AG08396 (cell line): ENCODE results near the gene GMEB1.
"Not testable (repeated sequence)": the region's sequence is repeated elsewhere in the genome, so short reads cannot be mapped to it uniquely, and the experiment has no call there.

Source experiments
- DNase-seq: peaks from one replicate; pipeline ENCODE4 v3.0.0; 2012; ENCODE audit warnings: low spot score, mixed read lengths

Gene GMEB1, protein sequence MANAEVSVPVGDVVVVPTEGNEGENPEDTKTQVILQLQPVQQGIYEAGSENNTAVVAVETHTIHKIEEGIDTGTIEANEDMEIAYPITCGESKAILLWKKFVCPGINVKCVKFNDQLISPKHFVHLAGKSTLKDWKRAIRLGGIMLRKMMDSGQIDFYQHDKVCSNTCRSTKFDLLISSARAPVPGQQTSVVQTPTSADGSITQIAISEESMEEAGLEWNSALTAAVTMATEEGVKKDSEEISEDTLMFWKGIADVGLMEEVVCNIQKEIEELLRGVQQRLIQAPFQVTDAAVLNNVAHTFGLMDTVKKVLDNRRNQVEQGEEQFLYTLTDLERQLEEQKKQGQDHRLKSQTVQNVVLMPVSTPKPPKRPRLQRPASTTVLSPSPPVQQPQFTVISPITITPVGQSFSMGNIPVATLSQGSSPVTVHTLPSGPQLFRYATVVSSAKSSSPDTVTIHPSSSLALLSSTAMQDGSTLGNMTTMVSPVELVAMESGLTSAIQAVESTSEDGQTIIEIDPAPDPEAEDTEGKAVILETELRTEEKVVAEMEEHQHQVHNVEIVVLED

DNA sequence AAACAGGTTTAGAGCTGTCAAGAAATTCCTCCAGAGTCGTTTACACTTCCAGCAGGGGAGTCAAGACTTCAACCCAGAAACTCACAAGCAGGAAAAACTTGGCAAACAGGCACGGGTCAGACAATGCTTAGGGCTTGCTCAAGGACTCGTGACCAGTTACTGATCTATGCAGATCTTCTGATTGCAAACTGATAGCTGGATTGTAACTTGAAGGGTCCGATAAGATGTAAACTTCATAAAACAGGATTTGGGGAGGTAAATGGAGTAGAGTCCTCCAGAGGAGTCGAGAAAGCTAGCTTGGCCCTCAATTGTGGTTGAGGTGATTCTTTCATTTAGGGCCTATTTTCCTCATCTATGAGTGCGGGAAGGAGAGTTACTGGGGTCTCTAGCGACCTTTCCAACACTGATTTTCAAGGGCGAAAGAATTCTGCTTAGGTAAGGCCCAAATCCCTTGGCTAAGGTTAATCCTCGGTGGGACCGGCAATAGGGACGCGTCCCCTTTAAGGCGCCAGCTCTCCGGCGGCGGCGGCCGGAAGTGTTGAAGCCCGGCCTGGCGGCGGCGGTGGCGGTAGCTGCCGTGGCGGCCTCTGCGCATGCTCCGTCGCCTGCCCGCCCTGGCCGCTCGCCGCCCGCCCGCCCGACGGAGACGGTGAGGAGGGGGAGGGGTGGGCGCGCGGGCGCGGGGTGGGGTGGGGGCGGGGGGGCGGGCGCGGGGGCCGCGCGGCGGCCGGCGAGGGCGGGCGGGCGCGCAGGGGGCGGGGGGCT is at the start of gene GMEB1:
Gene GMEB1, plus strand, starts transcription at position 594 of the 765 bp plus-strand sequence. CDS start 14,829 bp downstream, outside the sequence.
- DNase-seq: peak; percentile 97

DNA sequence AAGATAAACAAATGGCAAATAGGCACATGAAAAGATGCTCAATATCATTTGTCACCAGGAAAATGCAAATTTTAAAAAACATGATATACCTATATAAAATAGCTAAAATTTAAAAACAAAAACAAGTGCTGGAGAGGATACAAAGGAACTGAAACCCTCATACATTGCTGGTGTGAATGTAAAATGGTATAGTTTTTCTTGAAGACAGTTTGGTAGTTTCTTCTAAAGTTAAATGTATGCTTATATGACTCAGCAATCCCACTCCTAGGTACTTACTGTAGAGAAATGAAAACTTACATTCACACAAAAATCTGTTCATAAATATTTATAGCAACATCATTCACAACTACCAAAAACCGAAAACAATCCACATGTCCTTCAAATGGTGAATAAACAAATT is 36.9 kb upstream of the GMEB1 start:
- DNase-seq: no peak

DNA sequence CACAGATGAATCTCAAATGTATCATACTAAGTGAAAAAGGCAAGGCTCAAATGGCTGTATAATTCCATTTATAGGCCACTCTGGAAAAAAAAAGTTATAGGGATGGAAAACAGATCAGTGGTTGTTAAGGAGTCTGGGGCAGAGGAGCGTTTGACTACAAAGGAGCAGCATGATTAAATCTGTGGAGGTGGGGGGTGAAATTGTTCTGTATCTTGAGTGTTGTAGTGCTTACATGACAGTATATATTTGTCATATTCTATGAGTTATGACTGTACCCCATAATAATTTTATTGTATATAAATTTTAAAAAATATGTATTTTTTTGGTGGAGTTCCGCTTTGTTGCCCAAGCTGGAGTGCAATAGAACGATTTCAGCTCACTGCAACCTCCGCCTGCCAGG is 36.0 kb upstream of the GMEB1 start:
- no peak for DNase-seq

DNA sequence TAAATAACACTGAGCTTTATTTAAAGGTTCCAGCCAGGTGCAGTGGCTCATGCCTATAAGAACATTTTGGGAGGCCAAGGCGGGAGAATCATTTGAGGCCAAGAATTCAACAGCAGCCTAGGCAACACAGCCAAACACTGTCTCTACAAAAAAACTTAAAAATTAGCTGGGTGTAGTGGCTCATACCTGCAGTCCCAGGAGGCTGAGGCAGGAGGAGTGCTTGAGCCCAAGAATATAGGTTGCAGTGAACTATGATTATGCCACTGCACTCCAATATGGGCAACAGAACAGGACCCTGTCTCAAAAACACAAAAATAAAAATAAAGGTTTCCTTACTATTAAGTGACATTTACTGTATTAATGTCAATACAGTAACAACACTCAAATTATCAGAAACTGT is 27.8 kb upstream of the GMEB1 start:
- no peak for DNase-seq

DNA sequence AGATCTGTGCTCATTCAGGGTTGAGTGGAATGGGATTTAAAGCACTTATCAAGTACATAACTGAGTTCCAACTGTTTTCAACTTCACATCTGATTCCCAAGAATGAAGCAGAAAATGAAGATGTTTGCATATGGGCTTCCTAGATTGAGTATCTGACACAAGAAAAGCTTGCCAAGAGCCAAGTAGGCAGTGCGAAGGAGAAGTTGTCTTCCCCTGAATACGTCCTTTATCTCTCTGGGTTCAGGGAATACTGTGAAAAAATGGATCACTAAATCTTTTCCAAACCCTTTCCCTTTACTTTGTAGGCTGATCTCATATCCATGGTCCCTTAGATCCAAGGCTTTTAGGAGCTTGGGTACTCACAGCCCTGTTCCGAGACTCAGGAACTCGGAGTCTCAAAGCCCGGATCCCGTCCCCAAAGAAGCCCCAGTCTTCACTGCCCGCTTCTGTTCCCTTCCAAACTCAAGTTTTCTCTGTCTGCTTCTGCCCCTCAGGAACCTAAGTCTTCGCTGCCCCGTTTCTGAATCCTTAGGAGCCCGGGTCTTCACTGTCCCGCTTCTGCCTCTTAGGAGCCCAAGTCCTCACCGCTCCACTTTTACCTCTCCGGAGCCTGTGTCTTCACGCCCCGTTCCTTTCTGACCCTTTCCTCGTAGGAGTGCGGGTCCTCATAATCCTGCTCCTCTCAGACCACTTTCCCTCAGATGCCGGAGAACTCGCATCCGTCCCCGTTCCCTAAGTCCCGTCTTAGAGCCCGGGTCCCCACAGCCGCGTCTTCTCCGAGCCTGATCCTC is 26.3 kb upstream of the GMEB1 start:
- DNase-seq: peak; percentile 41

DNA sequence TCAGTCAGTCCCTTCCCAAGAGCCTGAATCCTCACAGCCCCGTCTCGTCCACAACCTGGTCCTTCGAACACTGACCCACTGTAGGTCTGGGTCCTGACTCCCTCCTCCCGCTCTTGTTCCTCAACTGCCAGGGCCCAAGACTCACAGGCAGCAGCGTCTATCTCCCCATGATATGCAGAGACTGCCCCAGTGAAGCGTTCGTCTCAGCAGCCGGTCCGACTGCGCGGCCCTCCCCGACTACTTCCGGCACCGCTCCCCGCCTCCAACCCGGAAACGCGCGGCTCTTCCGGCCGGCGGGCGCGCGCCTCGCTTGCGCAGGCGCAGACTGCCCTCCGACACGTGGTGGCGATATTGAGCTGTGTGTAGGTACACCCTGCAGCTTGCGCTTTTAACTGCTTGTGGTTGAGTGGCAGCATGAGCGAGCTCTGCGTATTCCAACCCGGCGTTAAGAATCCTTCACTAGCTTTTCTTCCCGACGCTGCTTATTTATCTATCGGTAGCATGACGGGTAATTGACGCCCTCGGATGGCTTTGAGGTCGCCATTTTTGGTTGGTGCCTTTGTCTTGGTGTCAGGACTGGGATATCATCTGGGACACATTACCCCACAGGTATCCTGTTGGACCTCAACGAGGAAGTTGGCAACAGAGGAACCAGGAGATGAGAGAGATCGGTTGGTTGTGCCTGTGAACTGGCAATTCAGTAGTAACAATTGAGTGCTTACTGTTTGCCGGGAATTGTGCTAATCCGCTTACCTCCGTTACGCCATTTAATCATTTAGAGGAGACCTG is 25.5 kb upstream of the GMEB1 start, which contains the start of gene TAF12:
Gene TAF12, minus strand, starts transcription at position 221 of the 789 bp plus-strand sequence. CDS start 20,986 bp downstream, outside the sequence.
- DNase-seq: peak; percentile 93

DNA sequence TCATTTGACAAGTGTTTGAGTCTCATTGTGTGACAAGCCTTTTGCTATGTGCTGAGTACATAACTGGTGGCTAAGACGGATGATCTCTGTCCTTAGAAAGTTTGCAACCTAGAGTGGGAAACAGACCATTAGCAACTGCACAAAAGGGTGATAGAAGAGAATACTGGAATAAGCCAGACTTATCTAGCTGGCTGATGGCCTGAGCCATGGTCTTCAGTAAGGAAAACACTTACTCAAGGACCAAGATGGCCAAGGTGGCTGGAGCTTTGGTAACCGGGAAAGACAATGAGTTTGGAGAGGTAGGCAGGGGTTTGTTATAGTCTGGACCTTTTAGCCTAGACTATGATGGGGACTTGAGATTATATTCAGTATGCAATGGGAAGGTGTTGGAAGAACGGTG is 24.1 kb upstream of the GMEB1 start:
- DNase-seq: no peak

DNA sequence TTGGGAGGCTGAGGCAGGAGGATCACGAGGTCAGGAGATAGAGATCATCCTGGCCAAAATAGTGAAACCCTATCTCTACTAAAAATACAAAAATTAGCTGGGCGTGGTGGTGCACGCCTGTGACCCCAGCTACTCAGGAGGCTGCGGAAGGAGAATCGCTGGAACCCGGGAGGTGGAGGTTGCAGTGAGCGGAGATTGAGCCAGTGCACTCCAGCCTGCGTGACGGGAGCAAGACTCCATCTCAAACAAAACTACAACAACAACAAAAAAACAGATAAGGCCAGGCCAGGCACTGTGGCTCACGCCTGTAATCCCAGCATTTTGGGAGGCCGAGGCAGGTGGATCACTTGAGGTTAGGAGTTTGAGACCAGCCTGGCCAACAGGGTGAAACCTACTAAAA is 23.2 kb upstream of the GMEB1 start:
- DNase-seq: not testable (repeated sequence)

DNA sequence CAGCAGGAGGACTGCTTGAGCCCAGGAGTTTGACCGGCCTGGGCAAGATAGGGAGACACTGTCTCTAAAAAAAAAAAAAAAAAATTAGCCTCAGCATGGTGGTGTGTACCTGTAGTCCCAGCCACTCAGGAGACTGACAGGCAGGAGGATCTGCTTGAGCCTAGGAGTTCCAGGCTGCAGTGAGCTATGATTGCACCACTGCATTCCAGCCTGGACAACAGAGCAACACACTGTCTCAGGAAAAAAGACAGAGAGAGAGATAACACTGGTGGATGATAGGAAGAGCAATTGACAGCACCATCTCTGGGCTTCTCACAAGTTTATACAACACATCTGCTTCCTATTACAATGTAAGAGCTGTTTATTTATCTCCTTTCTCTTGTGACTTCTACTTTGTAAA is 22.5 kb upstream of the GMEB1 start:
- no peak for DNase-seq

DNA sequence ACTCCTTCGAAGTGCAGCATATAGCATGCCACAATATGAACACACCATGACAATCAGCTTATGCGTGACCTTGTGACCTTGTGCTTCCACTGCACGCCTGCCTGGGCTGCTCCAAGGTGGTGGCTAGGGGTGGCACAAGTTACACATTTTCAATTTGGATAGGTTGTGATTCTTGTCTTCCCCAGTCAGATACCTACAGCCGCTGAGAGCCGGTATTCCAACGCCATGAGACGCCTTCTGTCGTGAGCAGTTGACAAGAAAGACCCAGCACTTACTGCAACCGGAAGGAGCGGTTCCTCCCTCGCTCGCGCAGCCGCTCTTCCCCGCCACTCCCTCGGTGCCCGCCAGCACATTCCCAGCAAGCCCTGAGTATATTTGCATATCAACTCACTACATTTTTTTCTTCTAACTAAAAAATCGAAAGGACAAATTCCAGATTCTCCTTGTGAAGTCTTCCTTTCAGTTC is 20.5 kb upstream of the GMEB1 start:
- peak; percentile 88 for DNase-seq

DNA sequence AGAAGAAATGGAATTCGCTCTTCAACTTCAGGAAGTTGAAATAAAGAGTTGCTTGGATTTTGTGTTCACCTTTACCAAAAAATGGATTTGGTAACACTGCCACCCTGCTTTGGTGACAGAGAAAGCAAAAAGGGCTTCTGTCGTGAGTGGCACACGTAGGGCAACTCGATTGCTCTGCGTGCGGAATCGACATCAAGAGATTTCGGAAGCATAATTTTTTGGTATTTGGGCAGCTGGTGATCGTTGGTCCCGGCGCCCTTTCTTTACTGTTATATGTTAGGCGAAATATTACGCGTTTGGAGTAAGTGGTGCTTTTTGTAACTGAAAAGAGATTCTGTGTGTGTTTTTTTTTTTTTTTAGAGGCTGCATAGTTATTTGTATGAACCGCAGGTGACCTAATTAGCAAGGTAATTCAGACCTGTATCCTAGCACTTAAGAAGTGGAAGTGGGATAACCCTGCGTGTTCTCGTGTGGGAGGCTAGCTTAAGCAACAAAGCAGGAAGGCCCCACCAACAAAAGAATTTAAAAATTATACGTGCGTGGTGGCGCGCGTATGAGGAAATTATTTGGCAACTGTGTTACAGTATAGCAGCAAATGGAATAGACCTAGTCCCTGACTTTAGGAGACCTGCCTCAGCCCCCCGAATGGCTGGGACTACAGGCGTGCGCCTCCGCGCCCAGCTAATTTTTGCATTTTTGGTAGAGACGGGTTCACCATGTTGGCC is 19.9 kb upstream of the GMEB1 start, which contains the start of gene RNU11:
Gene RNU11, plus strand, starts transcription at position 127 of the 725 bp plus-strand sequence.
- DNase-seq: peak; percentile 75

DNA sequence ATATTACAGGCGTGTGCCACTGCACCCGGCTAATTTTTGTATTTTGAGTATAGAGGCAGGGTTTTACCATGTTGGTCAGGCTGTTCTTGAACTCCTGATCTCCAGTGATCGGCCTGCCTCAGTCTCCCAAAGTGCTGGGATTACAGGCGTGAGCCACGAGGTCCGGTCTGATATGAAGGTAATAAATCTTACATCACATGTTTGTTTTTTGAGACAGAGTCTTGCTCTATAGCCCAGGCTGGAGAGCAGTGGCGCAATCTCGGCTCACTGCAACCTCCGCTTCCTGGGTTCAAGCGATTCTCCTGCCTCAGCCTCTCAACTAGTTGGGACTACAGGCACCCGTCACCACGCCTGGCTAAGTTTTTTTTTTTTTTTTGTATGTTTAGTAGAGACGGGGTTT is 15.5 kb upstream of the GMEB1 start:
- not testable (repeated sequence) for DNase-seq

DNA sequence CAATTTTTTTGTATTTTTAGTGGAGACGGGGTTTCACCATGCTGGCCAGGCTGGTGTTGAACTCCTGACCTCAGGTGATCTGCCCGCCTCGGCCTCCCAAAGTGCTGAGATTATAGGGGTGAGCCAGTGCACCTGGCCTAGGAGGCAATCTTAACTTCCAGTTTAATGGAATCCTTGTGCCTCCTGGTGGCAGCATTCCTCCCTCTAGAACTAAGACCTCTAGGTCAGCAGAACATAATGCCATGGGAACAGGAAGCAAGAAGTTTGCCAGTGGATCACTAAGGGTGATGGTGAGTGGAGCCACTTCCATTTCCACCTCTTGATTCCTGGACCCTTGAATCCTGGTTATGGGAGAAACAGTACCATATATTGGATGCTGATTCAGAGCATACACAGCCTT is 14.7 kb upstream of the GMEB1 start:
- DNase-seq: not testable (repeated sequence)

DNA sequence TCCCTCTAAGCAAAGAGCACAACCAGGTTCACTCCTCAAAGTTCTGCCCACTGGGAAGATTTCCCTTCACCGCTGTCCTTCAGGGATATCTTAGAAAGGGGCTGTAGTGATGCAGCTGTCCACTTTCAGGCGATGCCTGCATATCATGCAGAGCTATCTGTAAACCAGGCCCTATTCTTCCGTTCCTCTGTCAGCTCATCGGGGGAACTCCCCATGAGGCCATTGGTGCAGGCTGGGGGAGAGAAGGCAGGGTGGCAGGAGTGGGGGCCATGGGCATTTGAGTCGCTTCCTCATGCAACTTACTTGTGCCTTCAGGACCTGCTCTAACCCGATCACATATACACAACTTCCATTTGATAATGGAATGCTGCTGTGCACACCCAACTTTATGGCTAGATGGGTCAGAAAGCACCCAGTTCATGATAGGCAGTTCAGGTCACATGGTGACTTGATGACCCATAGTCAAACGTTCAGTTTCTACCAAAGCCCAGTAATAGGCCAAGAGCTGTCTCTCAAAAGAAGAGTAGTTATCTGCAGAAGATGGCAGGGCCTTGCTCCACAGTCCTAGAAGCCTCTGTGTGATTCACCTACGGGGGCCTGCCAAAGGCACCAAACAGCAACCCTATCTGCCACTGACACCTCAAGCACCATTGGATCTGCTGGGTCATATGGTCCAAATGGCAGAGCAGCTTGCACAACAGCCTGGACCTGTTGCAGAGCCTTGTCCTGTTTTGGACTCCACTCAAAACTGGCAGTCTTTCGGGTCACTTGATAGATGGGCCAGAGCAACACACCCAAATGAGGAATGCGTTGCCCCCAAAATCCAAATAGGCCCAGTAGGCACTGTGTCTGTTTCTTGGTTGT is 12.9 kb upstream of the GMEB1 start:
- not testable (repeated sequence) for DNase-seq

DNA sequence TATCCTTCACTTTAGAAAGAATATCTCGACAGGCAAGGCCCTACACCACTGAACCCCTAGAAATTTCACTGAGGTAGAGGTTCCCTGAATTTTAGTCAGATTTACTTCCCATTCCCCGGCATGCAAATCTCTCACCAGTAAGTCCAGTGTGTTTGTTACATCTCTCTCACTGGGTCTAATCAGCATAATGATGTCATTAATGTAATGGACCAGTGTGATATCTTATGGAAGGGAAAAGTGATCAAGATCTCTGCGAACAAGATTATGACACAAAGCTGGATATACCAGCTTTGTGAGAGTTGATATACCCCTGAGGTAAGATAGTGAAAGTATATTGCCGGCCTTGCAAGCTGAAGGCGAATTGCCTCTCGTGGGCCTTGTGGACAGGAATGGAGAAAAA is 12.2 kb upstream of the GMEB1 start:
- no peak for DNase-seq

DNA sequence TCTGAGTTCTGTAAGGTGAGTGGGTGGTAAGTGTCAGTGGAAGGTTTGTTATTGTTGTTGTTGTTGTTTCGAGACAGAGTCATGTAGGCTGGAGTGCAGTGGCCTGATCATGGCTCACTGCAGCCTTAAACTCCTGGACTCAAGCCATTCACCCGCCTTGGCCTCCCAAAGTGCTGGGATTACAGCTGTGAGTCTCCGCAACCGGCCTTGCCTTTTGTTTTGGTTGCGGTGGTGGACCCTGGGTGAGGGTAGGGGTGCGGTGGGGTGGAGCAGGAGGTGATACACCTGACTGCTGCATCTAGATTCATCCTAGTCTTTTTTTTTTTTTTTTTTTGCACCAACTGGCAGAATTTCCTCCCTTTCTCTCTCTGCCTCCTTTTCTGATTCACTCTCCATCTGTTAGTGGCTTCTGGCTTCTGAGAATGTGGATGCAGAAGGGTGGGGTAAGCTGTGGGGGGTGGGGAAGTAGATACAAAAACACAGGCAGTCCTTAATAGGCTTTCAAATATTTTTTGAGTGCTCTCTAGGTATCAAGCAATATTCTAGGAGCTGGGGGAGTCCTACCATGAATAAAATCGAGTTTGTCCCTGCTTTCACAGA is 4.6 kb upstream of the GMEB1 start:
- DNase-seq: no peak

DNA sequence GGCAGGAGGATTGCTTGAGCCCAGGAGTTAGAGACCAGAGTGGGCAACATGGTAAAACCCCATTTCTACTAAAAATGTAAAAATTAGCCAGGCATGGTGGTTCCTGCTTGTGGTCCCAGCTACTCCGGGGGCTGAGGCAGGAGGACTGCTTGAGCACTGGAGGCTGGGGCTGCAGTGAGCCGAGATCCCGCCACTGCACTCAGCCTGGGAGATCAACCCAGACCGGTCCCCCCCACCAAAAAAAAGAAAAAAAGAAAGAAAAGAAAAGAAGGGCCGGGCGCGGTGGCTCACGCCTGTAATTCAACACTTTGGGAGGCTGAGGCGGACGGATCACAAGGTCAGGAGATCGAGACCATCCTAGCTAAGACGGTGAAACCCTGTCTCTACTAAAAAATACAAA is 1.8 kb upstream of the GMEB1 start:
- no peak for DNase-seq

DNA sequence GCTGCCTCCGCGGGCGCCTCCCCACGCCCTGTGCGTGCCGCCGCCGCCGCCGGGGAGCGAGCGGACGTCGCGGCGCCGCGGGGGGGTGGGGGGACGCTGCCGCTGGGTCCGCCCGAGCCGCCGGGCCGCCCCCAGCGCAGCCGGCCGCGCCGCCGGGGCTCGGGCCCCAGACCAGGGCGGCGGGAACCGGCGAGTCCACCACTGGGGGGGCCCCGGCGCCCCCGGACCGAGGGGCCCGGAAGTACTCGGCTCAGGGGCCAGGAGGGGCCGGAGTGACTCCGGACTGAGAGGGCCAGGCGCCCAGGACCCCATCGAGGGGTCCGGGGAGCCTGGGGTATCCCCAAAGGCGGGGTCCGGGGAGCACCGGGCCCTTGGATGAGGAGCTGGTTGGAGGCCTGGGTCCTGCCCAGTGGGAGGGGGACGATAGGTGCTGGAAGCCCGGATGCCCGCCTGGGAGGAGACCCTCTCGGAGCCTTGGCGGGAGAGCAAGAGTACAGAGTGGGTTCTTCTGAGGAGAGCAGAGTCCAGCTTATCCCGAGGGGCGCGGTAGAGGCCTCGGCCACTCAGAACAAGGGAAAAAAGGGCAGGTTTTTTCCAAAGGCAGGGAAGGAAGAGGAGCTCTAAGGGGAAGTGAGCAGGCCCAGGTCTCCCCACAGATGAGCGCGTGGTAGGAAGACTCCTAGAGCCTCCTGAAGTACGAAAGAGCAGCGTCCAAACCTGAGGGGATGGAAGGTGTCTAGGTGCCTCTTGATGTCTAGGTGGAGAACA is 556 bp downstream of the GMEB1 start:
- peak; percentile 95 for DNase-seq
